DOHH2 (cell line): ENCODE data around the gene DAZAP1.

Experiments used
- H3F3A ChIP-seq: fragments of 200-600 bp; sonication (generic), shearing (Covaris generic); 2 replicates; pipeline ENCODE4 v1.6.0; 2016; ENCODE audit warnings: antibody characterized with exemption, mild to moderate bottlenecking; ENCODE audit not compliant: control insufficient read depth, insufficient read depth
- H3K27ac ChIP-seq: fragments of 200-600 bp; sonication (generic); 2 replicates; pipeline ENCODE4 v1.5.1; 2014; ENCODE audit warnings: low read depth, mild to moderate bottlenecking, low read length, moderate library complexity
- H3K27me3 ChIP-seq: fragments of 200-600 bp; sonication (generic); 2 replicates; pipeline ENCODE4 v1.6.1; 2014; ENCODE audit warnings: mild to moderate bottlenecking, low read length, mixed read lengths; ENCODE audit not compliant: control insufficient read depth
- H3K36me3 ChIP-seq: fragments of 200-600 bp; sonication (generic); 2 replicates; pipeline ENCODE4 v1.6.1; 2014; ENCODE audit warnings: mild to moderate bottlenecking, low read length, moderate library complexity, mixed read lengths; ENCODE audit not compliant: control insufficient read depth
- H3K4me1 ChIP-seq: fragments of 200-600 bp; sonication (generic); 2 replicates; pipeline ENCODE4 v1.6.1; 2014; ENCODE audit warnings: mild to moderate bottlenecking, low read length, mixed read lengths; ENCODE audit not compliant: control insufficient read depth
- H3K4me2 ChIP-seq: fragments of 200-600 bp; sonication (generic); 2 replicates; pipeline ENCODE4 v1.6.0; 2014; ENCODE audit warnings: mild to moderate bottlenecking, low read length, moderate library complexity
- H3K4me3 ChIP-seq: fragments of 200-600 bp; sonication (generic); 2 replicates; pipeline ENCODE4 v1.5.1; 2014; ENCODE audit warnings: mild to moderate bottlenecking, low read length, mixed read lengths
- H3K79me2 ChIP-seq: fragments of 200-600 bp; sonication (generic); 2 replicates; pipeline ENCODE4 v1.6.1; 2014; ENCODE audit warnings: mild to moderate bottlenecking, low read length, mixed read lengths; ENCODE audit not compliant: control insufficient read depth
- H3K9me2 ChIP-seq: fragments of 200-600 bp; sonication (generic); replicated peaks from 2 replicates; pipeline ENCODE4 v1.6.1; 2014; ENCODE audit warnings: mild to moderate bottlenecking, low read length, mixed read lengths; ENCODE audit not compliant: control insufficient read depth
- H3K9me3 ChIP-seq: fragments of 200-600 bp; sonication (generic); 2 replicates; pipeline ENCODE4 v1.6.1; 2014; ENCODE audit warnings: antibody characterized with exemption, low read length, mixed read lengths; ENCODE audit not compliant: control insufficient read depth, insufficient read depth
- H4K20me1 ChIP-seq: fragments of 200-600 bp; sonication (generic); 2 replicates; pipeline ENCODE4 v1.6.0; 2014; ENCODE audit warnings: low read depth, mild to moderate bottlenecking, antibody characterized with exemption, low read length, moderate library complexity; ENCODE audit not compliant: control insufficient read depth, insufficient read depth
- EZH2phosphoT487 ChIP-seq: fragments of 200-600 bp; sonication (generic); IDR thresholded peaks from 2 replicates; pipeline ENCODE4 v1.6.1; 2017; ENCODE audit warnings: borderline replicate concordance, mild to moderate bottlenecking, antibody characterized with exemption, low read length, moderate library complexity, mixed read lengths
- TF ChIP-seq, protein P1 (sequence below): fragments of 200-600 bp; sonication (generic); IDR thresholded peaks from one replicate; pipeline ENCODE4 v1.5.1; 2014; ENCODE audit warnings: antibody characterized with exemption, mild to moderate bottlenecking, low read depth, low read length; ENCODE audit not compliant: poor library complexity, severe bottlenecking

Gene DAZAP1

GRCh38 chr19:1453525-1454364 lies 46.4 kb downstream of the DAZAP1 start:
- peaks cover 8% of the 10 kb centered on the region; the same call in 1 of the 2 replicates for H3F3A ChIP-seq
- 0 out of 2 replicates have a peak overlapping the region, but pooled peaks have one; percentile 5 for H3K27ac ChIP-seq
- H3K4me2 ChIP-seq: no peak overlapping the region; the same call in 1 of the 2 replicates
- no peaks in the 10 kb centered on the region for H3K79me2 ChIP-seq
- no peaks in the 10 kb centered on the region for H3K9me3 ChIP-seq
- H3K4me1 ChIP-seq: peaks cover 37% of the 10 kb centered on the region
- H3K4me3 ChIP-seq: no peak overlapping the region
- no peaks in the 10 kb centered on the region for H3K36me3 ChIP-seq
- TF ChIP-seq, protein P1, sequence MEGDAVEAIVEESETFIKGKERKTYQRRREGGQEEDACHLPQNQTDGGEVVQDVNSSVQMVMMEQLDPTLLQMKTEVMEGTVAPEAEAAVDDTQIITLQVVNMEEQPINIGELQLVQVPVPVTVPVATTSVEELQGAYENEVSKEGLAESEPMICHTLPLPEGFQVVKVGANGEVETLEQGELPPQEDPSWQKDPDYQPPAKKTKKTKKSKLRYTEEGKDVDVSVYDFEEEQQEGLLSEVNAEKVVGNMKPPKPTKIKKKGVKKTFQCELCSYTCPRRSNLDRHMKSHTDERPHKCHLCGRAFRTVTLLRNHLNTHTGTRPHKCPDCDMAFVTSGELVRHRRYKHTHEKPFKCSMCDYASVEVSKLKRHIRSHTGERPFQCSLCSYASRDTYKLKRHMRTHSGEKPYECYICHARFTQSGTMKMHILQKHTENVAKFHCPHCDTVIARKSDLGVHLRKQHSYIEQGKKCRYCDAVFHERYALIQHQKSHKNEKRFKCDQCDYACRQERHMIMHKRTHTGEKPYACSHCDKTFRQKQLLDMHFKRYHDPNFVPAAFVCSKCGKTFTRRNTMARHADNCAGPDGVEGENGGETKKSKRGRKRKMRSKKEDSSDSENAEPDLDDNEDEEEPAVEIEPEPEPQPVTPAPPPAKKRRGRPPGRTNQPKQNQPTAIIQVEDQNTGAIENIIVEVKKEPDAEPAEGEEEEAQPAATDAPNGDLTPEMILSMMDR: no peak
- TF ChIP-seq EZH2phosphoT487: no peak
- peaks cover 6% of the 10 kb centered on the region for H4K20me1 ChIP-seq
- H3K9me2 ChIP-seq: no peaks in the 10 kb centered on the region
- H3K27me3 ChIP-seq: peaks cover 26% of the 10 kb centered on the region

GRCh38 chr19:1455002-1455335 lies 47.6 kb downstream of the DAZAP1 start:
- peaks cover 15% of the 10 kb centered on the region for H3K27me3 ChIP-seq
- TF ChIP-seq, protein P1: peak; percentile 14
- TF ChIP-seq EZH2phosphoT487: no peak
- peak overlapping the region; percentile 36 for H3K27ac ChIP-seq
- H4K20me1 ChIP-seq: peaks cover 6% of the 10 kb centered on the region
- H3K4me3 ChIP-seq: peak overlapping the region; percentile 47
- H3K9me3 ChIP-seq: no peaks in the 10 kb centered on the region
- H3K4me2 ChIP-seq: peak overlapping the region; percentile 65
- H3K79me2 ChIP-seq: no peaks in the 10 kb centered on the region
- no peaks in the 10 kb centered on the region for H3K36me3 ChIP-seq
- H3F3A ChIP-seq: peaks cover 8% of the 10 kb centered on the region; the same call in 1 of the 2 replicates
- H3K9me2 ChIP-seq: no peaks in the 10 kb centered on the region
- H3K4me1 ChIP-seq: peaks cover 32% of the 10 kb centered on the region

DNA sequence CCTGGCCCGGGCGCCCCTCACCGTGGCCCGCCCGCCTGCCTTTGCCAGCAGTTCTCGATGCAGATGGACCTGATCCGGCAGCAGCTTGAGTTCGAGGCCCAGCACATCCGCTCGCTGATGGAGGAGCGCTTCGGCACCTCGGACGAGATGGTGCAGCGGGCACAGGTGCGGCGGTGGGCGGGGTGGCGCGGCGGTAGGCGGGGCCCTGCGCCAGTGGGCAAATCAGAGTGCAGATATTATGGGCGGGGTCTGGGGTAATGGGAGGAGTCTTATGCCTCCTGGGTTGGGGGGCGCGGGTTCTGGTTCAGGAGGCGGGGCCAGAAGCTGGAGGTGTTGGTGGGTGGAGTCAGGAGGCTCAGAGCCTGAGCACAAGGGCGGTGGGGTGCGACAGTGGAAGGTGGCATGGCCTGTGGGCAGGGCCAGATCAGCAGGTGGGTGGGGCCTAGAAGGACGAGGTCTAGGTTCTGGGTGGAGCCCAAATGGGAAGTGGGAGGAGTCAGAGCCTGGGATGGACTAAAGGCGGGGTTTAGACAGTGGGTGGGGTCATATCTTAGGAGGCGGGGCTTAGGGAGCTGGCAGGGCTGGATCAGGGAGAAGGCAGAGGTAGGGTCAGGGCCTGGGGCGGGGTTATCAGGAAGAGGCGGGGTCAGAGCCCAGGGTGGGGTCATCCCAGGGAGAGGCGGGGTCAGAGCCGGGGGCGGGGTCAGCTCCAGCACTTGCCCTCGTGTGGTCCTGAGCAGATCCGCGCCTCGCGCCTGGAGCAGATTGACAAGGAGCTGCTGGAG lies 48.1 kb downstream of the DAZAP1 start:
- peak overlapping the region; percentile 65 for H3K4me2 ChIP-seq
- no peaks in the 10 kb centered on the region for H3K36me3 ChIP-seq
- TF ChIP-seq, protein P1: no peak
- no peak for TF ChIP-seq EZH2phosphoT487
- H3K4me3 ChIP-seq: peak overlapping the region; percentile 47
- H3K79me2 ChIP-seq: no peaks in the 10 kb centered on the region
- no peaks in the 10 kb centered on the region for H3K9me3 ChIP-seq
- peaks cover 10% of the 10 kb centered on the region for H3K27me3 ChIP-seq
- H4K20me1 ChIP-seq: peaks cover 6% of the 10 kb centered on the region
- H3K9me2 ChIP-seq: no peaks in the 10 kb centered on the region
- H3K27ac ChIP-seq: peak overlapping the region; percentile 36
- H3K4me1 ChIP-seq: peaks cover 27% of the 10 kb centered on the region
- H3F3A ChIP-seq: peaks cover 8% of the 10 kb centered on the region; the same call in 1 of the 2 replicates
